GM12874 (cell line): Measurements from ENCODE around the gene PMVK.
A peak's percentile ranks its signal among the peaks of the same experiment; 100 is the strongest.

Experiments
- TF ChIP-seq, protein P1 (sequence below): IDR thresholded peaks from 2 replicates; pipeline ENCODE4 v1.5.1; 2011; ENCODE audit warnings: low read depth, mild to moderate bottlenecking, control low read depth, low read length, moderate library complexity; ENCODE audit not compliant: insufficient read depth

The PMVK gene

DNA sequence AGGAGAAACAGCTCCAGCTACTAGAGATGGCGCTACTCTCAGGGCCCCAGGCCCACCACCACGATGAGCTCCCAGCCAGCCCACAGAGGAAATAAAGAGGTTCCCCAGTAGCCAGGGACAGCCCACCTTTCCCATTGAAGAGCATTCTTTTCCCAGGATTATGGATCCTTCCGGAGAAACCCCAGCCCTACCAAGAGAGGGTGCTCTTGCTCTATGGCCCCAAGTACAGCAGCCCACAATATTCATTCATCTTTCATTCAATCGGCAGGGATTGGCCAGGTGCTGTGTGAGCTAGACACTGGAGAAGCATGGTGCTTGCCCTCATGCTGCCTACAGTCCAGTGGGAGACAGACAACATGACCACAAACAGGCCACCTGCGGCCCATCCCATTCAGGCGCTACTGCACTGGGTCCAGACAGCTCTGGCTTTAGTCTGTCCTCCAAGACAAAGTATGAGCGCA is 29.9 kb downstream of the PMVK start:
- TF ChIP-seq, protein P1, sequence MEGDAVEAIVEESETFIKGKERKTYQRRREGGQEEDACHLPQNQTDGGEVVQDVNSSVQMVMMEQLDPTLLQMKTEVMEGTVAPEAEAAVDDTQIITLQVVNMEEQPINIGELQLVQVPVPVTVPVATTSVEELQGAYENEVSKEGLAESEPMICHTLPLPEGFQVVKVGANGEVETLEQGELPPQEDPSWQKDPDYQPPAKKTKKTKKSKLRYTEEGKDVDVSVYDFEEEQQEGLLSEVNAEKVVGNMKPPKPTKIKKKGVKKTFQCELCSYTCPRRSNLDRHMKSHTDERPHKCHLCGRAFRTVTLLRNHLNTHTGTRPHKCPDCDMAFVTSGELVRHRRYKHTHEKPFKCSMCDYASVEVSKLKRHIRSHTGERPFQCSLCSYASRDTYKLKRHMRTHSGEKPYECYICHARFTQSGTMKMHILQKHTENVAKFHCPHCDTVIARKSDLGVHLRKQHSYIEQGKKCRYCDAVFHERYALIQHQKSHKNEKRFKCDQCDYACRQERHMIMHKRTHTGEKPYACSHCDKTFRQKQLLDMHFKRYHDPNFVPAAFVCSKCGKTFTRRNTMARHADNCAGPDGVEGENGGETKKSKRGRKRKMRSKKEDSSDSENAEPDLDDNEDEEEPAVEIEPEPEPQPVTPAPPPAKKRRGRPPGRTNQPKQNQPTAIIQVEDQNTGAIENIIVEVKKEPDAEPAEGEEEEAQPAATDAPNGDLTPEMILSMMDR, result 0 out of 2 replicates have a peak, but pooled peaks have one; percentile 7

- TF ChIP-seq, protein P1, result no peak
Measured at GRCh38 chr1:154902938-154903566, 33.5 kb downstream of the PMVK start.

DNA sequence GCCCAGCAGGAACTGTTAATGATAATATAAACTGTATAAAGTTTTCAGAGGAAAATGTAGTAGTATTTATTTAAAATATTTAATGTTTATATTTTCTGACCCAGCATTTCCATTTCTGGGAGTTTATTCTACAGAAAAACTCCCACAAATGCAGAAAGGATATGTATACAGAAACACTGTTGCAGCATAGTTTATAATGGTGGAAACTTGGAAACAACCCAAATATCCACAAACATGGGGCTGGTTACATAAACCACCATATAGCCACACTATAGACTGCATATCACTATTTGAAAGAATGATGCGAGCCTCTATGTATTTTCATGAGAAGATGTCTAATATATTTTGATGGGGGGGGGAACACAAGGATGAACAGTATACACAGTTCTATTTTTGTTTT is 34.9 kb downstream of the PMVK start:
- TF ChIP-seq, protein P1, result no peak

DNA sequence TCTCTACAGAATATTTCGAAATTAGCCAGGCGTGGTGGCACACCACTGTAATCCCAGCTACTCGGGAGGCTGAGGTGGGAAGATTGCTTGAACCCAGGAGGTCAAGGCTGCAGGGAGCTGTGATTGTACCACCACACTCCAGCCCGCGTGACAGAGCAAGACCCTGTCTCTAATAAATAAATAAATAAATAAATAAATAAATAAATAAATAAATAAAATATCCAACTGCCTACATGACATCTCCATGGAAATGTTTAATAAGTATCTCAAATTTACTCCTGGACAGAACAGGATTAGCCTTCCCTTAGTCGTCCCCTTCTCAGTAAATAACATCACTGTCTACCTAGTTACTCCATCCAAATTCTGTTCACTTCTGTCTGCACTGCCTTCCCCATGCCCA is 37.5 kb downstream of the PMVK start:
- TF ChIP-seq, protein P1, result no peak

DNA sequence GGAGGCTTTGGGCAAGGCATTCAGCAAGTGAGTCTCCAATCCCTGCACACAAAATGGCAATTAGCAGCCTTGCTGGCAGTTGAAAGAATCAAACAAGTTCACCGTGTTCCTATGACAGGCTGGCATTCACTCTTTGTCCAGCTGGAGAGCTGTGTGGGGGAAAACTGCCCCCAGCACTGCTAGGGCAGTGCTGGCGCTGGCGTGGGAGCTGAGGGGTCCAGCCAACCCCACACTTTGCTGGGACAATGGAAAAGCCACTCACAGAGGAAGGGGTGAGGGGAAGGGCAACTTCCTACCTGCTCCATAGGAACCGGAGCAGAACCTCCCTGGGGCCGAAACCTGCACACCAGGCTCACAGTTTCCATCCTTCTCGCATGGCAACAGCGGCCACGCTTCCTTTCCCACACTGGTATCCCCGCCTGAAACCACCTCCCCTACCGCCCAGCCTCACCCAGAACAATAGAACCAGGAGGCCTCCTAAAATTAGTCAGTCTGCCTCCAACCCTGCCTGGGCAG is 39.7 kb downstream of the PMVK start:
- TF ChIP-seq, protein P1, result no peak

- TF ChIP-seq, protein P1, result no peak
Measured at GRCh38 chr1:154895798-154896197, 40.7 kb downstream of the PMVK start.

- TF ChIP-seq, protein P1, result no peak
Measured at GRCh38 chr1:154891452-154891851, 45.1 kb downstream of the PMVK start.
